GM19397 (cell line): ENCODE measurements around the gene DNASE1L3.
A peak's percentile ranks its signal among the peaks of the same experiment; 100 is the strongest.
"Not testable (repeated sequence)": the region's sequence is repeated elsewhere in the genome, so short reads cannot be mapped to it uniquely, and the experiment has no call there.

Experiments
- ATAC-seq: cut with Tn5 transposase; IDR thresholded peaks from one replicate; pipeline ENCODE4 v1.9.1; 2021; ENCODE audit warnings: mild to moderate bottlenecking, moderate library complexity; ENCODE audit not compliant: unreplicated experiment

Gene DNASE1L3

GRCh38 chr3:58236527-58237237, 25.9 kb upstream of the DNASE1L3 start:
- ATAC-seq = no peak

- ATAC-seq = no peak
Measured at GRCh38 chr3:58235970-58236369, 25.2 kb upstream of the DNASE1L3 start.

DNA sequence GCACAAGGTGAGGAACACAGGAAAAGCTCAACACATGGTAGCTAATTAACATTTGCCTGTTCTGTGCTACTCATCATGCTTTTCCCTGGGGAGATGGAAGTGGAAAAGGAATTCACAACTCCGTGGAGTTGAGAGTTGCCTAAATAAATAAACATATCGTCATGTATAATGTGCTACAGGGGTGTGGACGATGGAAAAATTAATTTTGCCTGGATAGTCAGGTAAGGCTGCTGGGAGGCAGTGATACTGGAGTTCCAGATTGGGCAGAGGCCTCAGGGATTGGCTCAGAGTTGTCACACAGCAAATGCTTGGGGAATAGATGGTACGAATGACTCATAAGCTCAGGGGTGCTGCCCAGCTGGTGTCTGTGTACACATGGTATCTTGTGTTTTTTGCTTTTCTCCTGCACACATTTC, 23.8 kb upstream of the DNASE1L3 start:
- ATAC-seq = no peak

DNA sequence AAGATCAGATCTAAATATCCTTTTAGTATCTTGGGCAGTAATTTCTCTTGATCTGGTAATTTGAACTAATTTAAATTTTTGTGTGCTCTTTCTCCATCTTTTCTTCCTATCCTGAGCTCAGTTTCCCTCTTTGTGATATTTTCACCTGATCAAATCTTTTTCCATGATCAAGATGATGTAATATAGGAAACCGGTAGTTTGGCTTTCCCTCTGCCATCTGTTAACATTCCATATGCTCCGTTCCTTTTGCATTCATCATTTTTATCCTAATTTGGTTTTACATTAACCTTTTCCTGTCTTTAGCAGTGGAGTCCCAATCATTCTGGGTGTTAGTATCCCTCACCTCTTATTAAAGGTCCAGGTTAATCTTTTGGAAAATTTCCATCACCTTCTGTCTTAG, 20.9 kb upstream of the DNASE1L3 start:
- ATAC-seq = no peak

GRCh38 chr3:58230876-58231552, 20.2 kb upstream of the DNASE1L3 start:
- no peak for ATAC-seq

DNA sequence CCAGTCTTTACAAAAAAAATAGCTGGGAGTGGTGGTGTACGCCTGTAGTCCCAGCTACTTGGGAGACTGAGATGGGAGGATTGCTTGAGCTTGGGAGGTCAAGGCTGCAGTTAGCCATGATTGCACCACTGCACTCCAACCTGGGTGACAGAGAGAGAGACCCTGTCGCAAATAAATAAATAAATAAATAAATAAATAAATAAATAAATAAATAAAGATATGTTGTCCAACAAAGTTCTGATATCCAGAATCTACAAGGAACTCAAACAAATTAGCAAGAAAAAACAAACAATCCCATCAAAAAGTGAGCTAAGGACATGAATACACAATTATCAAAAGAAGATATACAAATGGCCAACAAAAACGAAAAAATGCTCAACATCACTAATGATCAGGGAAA, 17.2 kb upstream of the DNASE1L3 start:
- not testable (repeated sequence) for ATAC-seq

GRCh38 chr3:58223855-58224254, 13.1 kb upstream of the DNASE1L3 start:
- ATAC-seq = no peak

- ATAC-seq = no peak
Measured at GRCh38 chr3:58222161-58222724, 11.5 kb upstream of the DNASE1L3 start.

GRCh38 chr3:58218904-58219303, 8.1 kb upstream of the DNASE1L3 start:
- no peak for ATAC-seq

DNA sequence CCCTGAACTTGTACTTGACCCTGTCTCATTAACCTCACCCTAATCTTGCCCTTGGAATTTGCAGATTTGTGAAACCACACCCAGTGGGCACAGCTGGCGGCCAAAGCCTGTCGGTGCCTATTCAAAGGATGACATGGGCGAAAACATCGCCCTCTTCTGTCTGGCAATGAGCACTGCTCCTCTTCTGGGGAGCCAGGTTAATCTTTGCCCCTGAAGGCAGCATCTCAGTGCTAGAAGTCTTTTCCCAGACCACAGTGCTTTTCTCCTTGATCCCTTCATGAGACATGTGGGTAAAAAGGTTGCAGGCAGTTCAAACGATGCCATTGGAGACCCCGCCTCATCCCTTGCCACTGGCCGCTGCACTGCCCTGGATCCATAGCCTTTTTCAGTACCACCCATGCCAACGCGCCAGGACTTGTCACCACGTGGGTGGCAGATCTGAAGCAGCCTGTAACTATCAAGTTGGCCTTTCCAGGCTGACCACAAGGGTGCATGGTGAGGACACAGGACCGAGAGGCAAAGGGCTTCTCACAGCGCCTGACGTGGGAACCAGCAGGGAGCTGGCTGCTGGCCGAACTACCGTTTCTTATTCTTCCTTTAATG, 6.5 kb upstream of the DNASE1L3 start:
- ATAC-seq = no peak

- no peak for ATAC-seq
Measured at GRCh38 chr3:58216496-58217195, 5.9 kb upstream of the DNASE1L3 start.

DNA sequence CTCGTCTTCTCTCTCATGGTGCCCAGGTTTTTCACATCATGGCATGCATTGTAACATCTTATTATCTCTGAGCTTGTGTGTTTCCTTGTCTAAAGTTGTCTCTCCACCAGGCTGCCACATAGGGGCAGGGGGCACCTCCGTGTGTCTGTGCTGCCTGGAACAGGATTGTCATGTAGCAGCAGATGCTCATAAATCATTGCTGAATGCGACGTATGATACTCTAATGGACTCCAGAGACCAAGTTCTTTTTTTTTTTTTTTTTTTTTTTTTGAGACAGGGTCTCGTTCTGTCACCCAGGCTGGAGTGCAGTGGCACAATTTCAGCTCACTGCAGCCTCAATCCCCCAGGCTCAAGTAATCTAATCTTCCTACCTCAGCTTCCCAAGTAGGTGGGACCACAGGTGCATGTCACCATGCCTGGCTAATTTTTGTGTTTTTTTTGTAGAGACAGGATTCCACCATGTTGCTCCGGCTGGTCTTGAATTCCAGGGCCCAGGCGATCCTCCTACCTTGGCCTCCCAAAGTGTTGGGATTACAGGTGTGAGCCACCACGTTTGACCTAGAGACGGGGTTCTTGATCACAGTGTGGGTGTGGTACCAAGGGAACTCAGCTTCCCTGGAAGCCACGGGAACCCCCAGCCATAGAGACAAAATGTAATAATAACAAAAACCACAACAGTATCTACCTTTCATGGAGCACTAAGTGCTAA, 4.7 kb upstream of the DNASE1L3 start:
- peak; percentile 13 for ATAC-seq

DNA sequence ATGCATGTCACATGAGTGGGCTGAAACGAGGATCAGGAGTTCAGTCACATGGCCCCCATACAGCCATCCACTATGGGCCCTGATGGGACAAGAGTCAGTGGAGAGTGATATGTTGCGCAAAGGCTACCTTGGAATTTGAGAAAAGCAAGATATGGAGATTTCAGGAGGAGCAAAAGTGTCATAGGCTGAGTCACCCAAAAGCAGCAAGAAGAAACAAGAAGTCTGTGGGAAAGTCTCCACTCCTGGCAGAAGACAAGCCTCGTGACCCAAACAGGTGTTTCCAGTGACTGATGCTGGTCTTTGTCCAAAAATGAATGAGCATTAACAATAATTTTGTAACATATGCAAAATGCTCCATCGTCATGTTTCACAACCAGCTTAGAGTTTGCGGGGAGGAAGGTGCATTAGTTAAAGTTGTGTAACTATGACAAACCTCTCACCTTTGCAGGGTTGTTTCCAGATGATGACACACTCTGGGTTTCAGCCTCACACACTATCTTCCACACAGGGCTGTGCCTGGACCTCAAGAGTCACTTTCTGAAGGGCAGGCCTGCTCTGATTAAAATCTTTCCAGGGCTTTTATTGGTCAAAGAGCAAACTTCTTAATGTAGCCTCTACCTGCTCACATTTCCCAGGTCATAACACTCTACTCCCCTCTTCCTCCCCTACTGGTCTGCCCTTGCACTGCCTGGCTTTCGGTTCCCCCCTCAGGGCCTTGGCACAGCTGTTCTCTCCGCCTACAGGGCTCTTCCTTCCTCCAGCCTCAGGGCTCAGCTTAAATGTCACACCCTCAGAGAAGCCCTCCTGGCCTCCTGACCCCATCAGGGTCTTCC, 3.9 kb upstream of the DNASE1L3 start:
- peak; percentile 80 for ATAC-seq

- no peak for ATAC-seq
Measured at GRCh38 chr3:58209933-58210332, 839 bp downstream of the DNASE1L3 start.

DNA sequence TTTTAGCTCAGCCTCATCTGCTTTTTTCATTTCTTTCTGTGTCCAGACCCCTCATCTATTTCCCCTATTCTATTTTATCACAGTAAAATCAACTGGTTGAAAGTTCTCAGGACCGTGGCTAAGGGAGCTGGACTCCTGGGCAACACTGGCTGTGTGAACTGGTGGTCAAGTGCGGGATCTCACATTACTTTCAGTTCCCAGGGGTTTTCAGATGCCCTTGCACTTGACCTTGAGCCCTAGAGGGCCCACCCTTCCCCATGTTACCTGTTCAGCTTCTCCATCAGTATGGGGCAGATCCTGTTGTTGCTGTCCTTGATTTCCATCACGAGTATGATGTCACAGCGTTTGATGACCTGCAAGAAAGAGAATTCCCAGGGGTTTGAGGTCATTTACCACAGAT, 2.8 kb downstream of the DNASE1L3 start:
- ATAC-seq = no peak

DNA sequence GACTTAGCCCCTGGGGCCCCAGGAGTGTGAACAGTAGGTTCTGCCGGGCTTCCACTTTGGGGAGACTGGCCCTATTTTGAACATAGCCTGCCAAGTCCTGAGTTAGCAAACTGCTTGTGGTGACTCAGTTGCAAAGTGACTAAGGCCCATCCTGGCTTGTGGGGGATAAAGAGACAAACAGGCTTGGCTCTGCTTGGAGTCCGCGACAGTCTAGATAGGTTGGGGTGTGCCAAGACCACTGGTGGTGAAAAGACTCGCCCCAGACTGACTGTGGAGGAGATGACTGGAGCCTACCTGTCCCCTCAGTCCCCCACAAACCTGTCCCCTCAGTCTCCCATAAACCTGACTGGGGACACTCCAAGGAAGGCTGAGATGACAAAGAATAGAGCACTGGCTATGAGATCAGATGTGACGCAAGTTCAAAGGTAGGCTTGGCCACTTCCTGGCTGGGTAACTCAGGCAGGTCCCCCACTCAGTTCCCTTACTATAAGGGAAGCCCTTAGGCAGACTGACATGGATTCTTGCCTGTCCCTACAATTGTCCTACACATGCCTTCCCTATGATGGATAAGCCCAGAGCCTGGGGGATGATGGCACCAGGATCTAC, 4.3 kb downstream of the DNASE1L3 start:
- ATAC-seq = no peak

- ATAC-seq = no peak
Measured at GRCh38 chr3:58205981-58206380, 4.8 kb downstream of the DNASE1L3 start.

DNA sequence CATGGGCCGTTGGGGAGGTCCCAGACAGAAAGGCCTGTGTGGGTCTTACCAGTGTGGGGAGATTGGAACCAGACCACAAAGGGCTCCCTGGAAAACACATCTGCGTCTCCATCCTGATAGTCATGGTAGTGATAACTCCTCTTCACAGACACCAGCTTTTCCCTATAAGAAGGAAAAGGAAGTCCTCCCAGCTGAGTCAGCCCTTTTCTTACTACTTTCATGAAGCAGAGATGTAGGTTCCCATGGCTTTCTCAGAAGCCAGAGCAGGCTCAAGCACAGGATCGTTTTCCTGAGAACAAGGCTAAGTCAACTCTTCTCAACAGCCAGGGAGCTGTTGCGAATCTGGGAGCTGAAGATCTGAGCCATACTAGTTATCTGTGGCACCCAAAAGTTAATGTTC, 6.1 kb downstream of the DNASE1L3 start:
- no peak for ATAC-seq

GRCh38 chr3:58203541-58203940, 7.2 kb downstream of the DNASE1L3 start:
- no peak for ATAC-seq
